Astrocyte of the cerebellum (primary cell): ENCODE measurements around the gene ACD.

Experiments used
- DNase-seq: peaks from one replicate; pipeline ENCODE4 v3.0.0-alpha.2; 2011; ENCODE audit warnings: low read depth
- H3K4me3 ChIP-seq: 2 replicates; pipeline ENCODE4 v1.5.1; 2011; ENCODE audit warnings: mild to moderate bottlenecking, low read depth, low read length, moderate library complexity
- CTCF ChIP-seq: IDR thresholded peaks from 2 replicates; pipeline ENCODE4 v1.5.1; 2012; ENCODE audit warnings: low read length, low read depth, moderate library complexity, mild to moderate bottlenecking; ENCODE audit errors: missing control alignments
- in situ Hi-C: cut with HindIII; loops from 2 replicates; pipeline ENCODE4 v1.10.0; 2017; ENCODE audit warnings: low sequenced_read_pairs

Gene ACD

GRCh38 chr16:67672306-67672705 lies 12.2 kb upstream of the ACD start:
- no peak for TF ChIP-seq CTCF
- DNase-seq, result no peak
- in situ Hi-C loops, result no loop called here
- no peak overlapping the region for H3K4me3 ChIP-seq

- DNase-seq, result no peak
- in situ Hi-C loops, result no loop called here
Observed at GRCh38 chr16:67669499-67670101, 9.5 kb upstream of the ACD start.

GRCh38 chr16:67668495-67669157 lies 8.6 kb upstream of the ACD start:
- no peak for DNase-seq
- H3K4me3 ChIP-seq, result no peak overlapping the region
- in situ Hi-C loops, result no loop called here
- TF ChIP-seq CTCF, result peak; percentile 15

More at GRCh38 chr16:67669499-67670101, 9.5 kb upstream of the ACD start:
- TF ChIP-seq CTCF, result no peak
- H3K4me3 ChIP-seq, result no peak overlapping the region

- in situ Hi-C loops, result no loop called here
- DNase-seq, result peak; percentile 77
- peak overlapping the region; percentile 64 for H3K4me3 ChIP-seq
- TF ChIP-seq CTCF, result peak; percentile 89
Observed at GRCh38 chr16:67667817-67668494, 7.9 kb upstream of the ACD start.

- TF ChIP-seq CTCF, result no peak
- in situ Hi-C loops, result no loop called here
- no peak for DNase-seq
- peak overlapping the region; percentile 64 for H3K4me3 ChIP-seq
Observed at GRCh38 chr16:67667453-67667816, 7.4 kb upstream of the ACD start.

- no peak for TF ChIP-seq CTCF
- in situ Hi-C loops, result no loop called here
- DNase-seq, result peak; percentile 23
- H3K4me3 ChIP-seq, result peak within 1 kb of the TSS; percentile 64
Observed at GRCh38 chr16:67666559-67667452, 6.7 kb upstream of the ACD start, which contains the start of the genes C16orf86 and ENKD1. TSS of gene C16orf86 (plus strand) at chr16:67666814. CDS start at chr16:67666971, 157 bp downstream. TSS of gene ENKD1 (minus strand) at chr16:67666750. CDS start at chr16:67666442, 308 bp downstream.
